Forelimb muscle (tissue), 1 donor: Measurements from ENCODE around the gene EIF4G3. TPM values are rescaled to one million over a fixed set of nuclear protein-coding genes. Genes with fewer than 3 reads are reported as not detected.
"Not testable (repeated sequence)": the region's sequence is repeated elsewhere in the genome, so short reads cannot be mapped to it uniquely, and the experiment has no call there.

Source experiments
- DNase-seq: peaks from one replicate; pipeline ENCODE4 v3.0.0-alpha.2; 2013; ENCODE audit warnings: low read depth
- polyA plus RNA-seq: library from polyadenylated mRNA; unstranded; fragments of 120-200 nt; gene quantifications from one replicate; pipeline ENCODE4 v1.2.1, GENCODE V29; 2013; ENCODE audit not compliant: insufficient read length

Gene EIF4G3
- polyA plus RNA-seq, 1 donor: 33.3 TPM

DNA sequence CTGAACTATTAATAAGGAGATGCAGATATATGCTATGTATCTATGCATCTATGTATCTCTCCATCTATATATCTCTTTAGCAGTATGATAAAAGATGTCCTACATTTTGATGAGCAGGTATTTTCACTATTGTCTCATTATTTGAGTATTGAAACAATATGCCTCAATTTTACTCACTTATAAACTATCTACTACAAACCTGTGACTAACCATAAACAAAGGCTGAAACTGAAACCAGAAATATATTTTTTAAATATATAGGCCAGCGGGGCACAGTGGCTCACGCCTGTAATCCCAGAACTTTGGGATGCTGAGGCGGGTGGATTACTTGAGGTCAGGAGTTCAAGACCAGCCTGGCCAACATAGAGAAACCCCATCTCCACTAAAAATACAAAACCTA lies 22.0 kb downstream of the EIF4G3 start:
- DNase-seq: no peak

GRCh38 chr1:21153388-21153787 lies 23.3 kb downstream of the EIF4G3 start:
- no peak for DNase-seq

DNA sequence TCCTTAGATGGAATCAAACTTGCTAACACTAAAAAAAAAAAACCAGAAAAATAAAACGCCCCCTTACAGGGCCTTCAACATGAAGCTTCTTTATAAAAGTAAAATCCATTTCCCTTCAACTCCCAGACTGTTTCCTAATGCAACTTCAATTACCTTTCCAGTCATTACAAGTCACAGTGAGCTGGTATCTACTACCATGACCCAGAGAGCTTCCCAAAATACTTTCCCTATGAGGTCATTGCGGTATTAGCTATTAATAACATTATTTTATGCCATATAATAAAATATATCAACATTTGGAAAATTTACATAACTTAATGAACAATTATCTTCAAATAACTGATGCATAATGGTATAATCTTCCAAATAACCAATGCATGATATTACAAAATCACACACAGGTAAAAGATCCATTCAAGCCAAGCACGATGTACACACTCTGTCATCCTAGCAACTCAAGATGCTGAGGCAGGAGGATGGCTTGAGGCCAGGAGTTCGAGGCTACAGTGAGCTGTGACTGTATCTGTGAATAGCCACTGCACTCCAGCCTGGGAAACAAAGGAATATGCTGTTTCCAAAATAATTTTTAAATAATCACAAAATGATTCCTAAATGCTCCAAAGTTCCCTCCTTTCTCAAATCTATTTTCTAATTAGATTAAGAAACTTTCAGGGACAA lies 24.1 kb downstream of the EIF4G3 start:
- no peak for DNase-seq

DNA sequence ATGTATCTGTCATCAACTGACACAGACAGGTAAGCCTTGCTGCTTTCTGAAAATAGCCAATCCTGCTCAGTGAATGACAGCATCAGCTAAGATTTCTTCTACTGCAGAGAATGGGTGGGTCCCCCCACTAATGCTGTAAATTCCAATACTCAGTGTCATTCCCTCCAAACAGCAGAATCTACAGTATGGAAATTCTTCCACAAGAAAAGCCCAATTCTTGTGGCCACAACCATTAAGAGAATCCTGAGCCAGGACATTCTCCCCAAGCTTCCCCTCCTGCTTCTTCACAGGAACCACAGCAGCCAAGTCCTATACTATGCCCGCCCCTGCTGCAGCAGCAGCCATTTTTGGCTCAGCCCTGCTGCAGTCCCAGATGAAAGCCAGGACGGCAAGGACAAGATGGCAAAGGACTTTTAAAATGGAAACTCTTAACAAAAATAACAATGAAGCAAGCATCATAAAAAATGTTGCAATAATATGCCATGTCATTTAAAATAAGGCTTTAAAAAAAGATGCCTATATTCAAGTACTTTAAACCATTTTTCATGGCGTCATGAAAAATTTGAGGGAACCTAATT lies 26.8 kb downstream of the EIF4G3 start:
- DNase-seq: peak; percentile 46

- no peak for DNase-seq
Measured at GRCh38 chr1:21149430-21149854, 27.3 kb downstream of the EIF4G3 start.

DNA sequence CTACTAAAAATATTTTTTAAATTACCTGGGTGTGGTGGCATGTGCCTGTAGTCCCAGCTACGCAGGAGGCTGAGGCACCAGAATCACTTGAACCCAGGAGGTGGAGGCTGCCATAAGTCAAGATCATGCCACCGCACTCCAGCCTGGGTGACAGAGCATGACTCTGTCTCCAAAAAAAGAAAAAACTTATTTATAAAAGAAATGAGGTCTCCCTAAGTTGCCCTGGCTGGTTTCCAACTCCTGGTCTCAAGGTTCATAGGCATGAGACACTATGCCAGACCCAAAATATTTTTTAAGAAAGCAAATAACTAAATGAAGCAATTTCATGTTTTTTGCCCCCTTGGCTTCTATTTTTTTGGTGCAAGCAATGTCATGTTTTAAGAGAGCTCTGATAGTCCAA lies 32.9 kb downstream of the EIF4G3 start:
- DNase-seq: no peak

DNA sequence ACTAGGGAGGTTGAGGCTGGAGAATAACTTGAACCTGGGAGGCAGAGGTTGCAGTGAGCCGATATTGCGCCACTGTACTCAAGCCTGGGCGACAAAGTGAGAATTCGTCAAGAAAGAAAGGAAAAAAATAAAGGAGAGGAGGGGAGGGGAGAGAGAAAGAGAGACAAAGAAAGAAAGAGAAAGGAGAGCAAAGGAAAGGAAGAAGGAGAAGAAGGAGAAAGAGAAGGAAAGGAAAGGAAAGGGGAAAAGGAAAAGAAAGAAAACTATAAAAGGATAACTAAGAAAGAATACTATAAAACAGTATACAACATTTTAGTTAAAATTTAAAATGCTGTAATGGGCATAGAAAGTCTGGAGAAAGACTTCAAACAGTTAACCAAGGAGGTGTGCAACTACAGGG lies 33.6 kb downstream of the EIF4G3 start:
- DNase-seq: no peak

- DNase-seq: no peak
Measured at GRCh38 chr1:21141030-21141429, 35.7 kb downstream of the EIF4G3 start.

DNA sequence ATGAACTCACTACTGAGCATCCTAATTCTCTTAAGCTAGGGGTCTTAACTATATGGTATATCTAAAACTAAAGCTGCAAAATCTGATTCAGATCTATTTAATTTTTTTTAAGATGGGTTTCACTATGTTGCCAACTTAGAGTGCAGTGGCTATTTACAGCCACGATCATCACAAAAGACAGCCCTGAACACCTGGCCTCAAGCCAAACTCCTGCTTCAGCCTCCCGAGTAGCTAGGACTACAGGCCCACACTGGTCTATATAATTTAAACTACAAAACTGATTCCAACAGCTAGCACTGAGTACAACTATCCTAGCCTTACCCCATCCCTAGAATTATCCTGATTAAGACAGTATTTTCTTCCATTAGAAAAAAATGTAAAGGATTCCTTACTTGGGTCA lies 37.1 kb downstream of the EIF4G3 start:
- DNase-seq: no peak

DNA sequence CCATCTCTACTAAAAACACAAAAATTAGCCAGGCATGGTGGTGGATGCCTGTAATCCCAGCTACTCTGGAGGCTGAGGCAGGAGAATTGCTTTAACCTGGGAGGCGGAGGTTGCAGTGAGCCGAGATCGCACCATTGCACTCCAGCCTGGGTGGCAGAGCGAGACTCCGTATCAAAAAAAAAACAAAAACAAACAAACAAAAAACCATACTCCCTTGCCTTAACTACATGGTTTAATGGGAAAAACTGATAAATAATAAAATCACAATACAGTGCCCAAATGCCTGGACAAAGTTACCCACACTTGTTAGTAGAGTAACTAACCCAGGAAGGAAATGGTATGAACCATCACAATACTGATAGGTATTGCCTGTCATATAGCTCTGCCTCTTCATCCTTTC lies 40.4 kb downstream of the EIF4G3 start:
- not testable (repeated sequence) for DNase-seq

GRCh38 chr1:21131200-21131599 lies 45.5 kb downstream of the EIF4G3 start:
- DNase-seq: no peak

DNA sequence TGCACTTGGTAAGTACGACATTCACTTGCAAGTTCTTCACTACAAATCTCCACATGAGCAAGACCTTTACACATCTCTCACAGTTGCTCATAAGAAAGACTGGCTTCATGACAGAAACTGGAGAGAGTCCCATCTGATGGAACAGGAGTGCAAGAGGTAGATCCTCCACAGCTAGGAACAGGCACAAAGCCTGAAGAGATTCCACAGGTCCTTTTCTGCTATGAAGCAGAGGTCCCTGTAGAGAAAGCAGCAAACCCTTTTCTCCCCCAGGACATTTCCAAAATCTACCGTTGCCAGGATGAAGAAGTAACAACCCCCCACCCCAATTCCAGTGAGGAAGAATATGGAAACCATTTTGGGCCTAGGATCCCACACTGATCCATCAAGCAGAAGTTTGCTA lies 47.3 kb downstream of the EIF4G3 start:
- no peak for DNase-seq

DNA sequence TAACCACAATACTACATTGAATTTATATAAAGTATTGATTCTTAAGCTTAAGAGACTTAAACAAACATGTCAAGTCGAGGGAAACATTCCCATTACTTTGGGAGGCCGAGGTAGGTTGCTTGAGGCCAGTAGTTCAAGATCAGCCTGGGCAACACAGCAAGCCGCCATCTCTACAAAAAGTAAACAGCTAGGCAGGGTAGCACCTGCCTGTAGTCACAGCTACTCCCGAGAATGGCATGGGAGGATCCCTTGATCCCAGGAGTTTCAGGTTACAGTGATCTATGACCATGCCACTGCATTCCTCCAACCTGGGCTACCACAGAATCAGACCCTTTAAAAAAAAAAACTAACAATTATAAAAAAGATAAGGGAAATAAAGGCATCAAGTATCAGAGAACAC lies 50.4 kb downstream of the EIF4G3 start:
- DNase-seq: no peak

DNA sequence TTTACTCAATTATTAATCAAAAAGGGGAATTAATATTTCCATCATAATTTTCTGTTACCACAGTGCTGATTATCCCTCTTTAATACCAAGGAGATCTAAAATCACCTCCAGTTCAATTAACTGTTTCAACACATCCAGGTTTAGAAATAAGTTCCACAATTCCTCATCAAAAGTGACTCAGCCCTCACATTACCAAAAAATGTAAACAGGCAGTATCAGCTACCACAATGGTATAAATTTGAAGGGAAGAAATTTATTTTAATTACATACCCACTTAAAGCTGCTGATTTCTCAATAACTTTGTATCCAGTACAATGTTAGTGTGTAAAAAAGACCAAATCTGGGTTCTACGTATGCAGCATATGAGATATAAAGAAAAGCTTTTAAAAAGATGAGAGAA lies 51.9 kb downstream of the EIF4G3 start:
- DNase-seq: no peak

GRCh38 chr1:21123287-21123948 lies 53.3 kb downstream of the EIF4G3 start:
- DNase-seq: no peak

- DNase-seq: no peak
Measured at GRCh38 chr1:21121764-21122471, 54.8 kb downstream of the EIF4G3 start.

GRCh38 chr1:21118167-21118566 lies 58.5 kb downstream of the EIF4G3 start:
- DNase-seq: no peak

DNA sequence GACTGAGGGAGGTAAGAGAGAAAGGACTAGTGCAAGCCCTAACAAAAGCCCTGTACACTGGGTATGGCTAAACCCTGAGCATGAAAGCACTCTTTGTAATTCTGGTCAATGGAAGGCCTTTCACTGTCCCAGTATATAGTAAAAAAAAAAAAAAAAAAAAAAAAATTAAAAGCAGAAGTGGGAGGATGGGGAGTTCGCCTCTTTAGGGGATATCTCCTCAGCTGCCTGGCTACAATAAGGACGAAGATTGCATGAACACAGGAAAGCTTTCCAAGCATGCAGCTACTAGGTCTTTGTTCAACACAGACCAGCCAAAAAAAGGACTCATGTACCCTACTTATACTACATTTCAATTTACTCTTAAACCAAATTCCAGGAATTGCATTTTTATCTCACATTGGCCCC lies 59.1 kb downstream of the EIF4G3 start:
- DNase-seq: peak; percentile 31

DNA sequence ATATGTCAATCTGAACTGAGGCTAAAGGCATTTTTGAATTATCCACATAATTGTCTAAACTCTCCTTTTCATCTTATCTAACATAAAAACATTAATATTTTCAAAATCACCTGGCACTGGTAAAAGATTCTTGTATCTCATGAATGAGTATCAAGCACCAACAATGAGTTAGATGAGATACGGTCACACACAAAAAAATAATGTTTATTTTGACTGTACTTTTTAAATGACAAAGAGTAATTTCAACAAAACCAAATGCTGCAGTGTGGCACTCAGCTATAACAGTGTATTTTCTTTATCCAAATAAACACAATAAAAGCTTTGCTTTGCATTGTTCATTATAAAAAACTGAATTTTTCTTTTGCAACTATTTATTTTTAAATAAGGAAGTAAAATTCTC lies 59.5 kb downstream of the EIF4G3 start:
- DNase-seq: no peak

GRCh38 chr1:21115098-21115760 lies 61.5 kb downstream of the EIF4G3 start:
- DNase-seq: no peak

- no peak for DNase-seq
Measured at GRCh38 chr1:21114431-21114830, 62.3 kb downstream of the EIF4G3 start.

- DNase-seq: no peak
Measured at GRCh38 chr1:21110163-21110562, 66.5 kb downstream of the EIF4G3 start.
